Small intestine (tissue), 7 donors: ENCODE results near the gene RNF43. TPM values are rescaled to one million over a fixed set of nuclear protein-coding genes. Genes with fewer than 3 reads are reported as not detected.
A peak's percentile ranks its signal among the peaks of the same experiment; 100 is the strongest.

Source experiments
- DNase-seq, 2 donors: peaks; one replicate each; pipeline versions ENCODE4 v3.0.0 to v3.0.0-alpha.2; 2013
- FAIRE-seq: peaks from 2 replicates; lab custom pipeline; 2012; peaks lifted over from hg19 to GRCh38; lab: Jason Lieb, UNC
- H3K27ac ChIP-seq, 3 donors: one replicate each; pipeline ENCODE4 v1.5.1; 2013; ENCODE audit warnings: low read length in 2 of 3, mild to moderate bottlenecking in 2 of 3, control low read depth in 1 of 3, inconsistent platforms in 1 of 3, low read depth in 1 of 3, moderate library complexity in 1 of 3
- H3K27me3 ChIP-seq, 3 donors: one replicate each; pipeline ENCODE4 v1.6.1; 2013; ENCODE audit warnings: low read length in 3 of 3, inconsistent platforms in 1 of 3; ENCODE audit not compliant: control insufficient read depth in 3 of 3, insufficient read depth in 3 of 3
- H3K36me3 ChIP-seq, 3 donors: one replicate each; pipeline ENCODE4 v1.6.1; 2013; ENCODE audit warnings: low read length in 3 of 3, inconsistent platforms in 1 of 3, low read depth in 1 of 3, mild to moderate bottlenecking in 1 of 3, moderate library complexity in 1 of 3; ENCODE audit not compliant: control insufficient read depth in 3 of 3, insufficient read depth in 2 of 3
- H3K4me1 ChIP-seq, 3 donors: one replicate each; pipeline ENCODE4 v1.6.1; 2013; ENCODE audit warnings: low read length in 2 of 3, inconsistent platforms in 1 of 3, low read depth in 1 of 3, mild to moderate bottlenecking in 1 of 3, moderate library complexity in 1 of 3; ENCODE audit not compliant: control insufficient read depth in 3 of 3, insufficient read depth in 2 of 3
- H3K4me3 ChIP-seq, 3 donors: one replicate each; pipeline ENCODE4 v1.5.1; 2013; ENCODE audit warnings: low read length in 3 of 3, control low read depth in 1 of 3, inconsistent platforms in 1 of 3, low read depth in 1 of 3, mild to moderate bottlenecking in 1 of 3, moderate library complexity in 1 of 3
- H3K9me3 ChIP-seq, 2 donors: one replicate each; pipeline ENCODE4 v1.6.1; 2013; ENCODE audit warnings: low read depth in 1 of 2, low read length in 1 of 2; ENCODE audit not compliant: control insufficient read depth in 2 of 2, insufficient read depth in 1 of 2
- WGBS, 3 donors: extraction: QIAGEN DNeasy Blood & Tissue Kit; methylation state at CpG; one replicate each; pipeline ENCODE4 v1.1.7; 2013; 5-methylcytosine and 5-hydroxymethylcytosine counted together
- polyA plus RNA-seq, 4 donors: library from polyadenylated mRNA; stranded (reverse) in 3 of 4; unstranded in 1 of 4; fragments of 200-250 nt in 3 of 4; fragments of 120-200 nt in 1 of 4; gene quantifications; one replicate each; pipeline versions ENCODE4 v1.2.1 to v1.2.3, GENCODE V29; 2013
- donor health status: healthy with polysubstance abuse.
- donor health status: control.
- donor health status: control.
- donor health status: Bipolar disorder and iron deficiency.
- donor health status: healthy.

RNF43 gene
- polyA plus RNA-seq, 4 donors: 3.5 to 29.4 (median 15.7) TPM

- Histone ChIP-seq H3K4me3 (no peak overlapping the region), H3K4me1 (no peaks in the 10 kb centered on the region), H3K27ac (no peak overlapping the region), H3K36me3 (no peaks in the 10 kb centered on the region), H3K27me3 (no peaks in the 10 kb centered on the region), H3K9me3 (no peaks in the 10 kb centered on the region)
- FAIRE-seq (no peak), DNase-seq (no peak)
- WGBS, 3 donors: 79 to 86% (median 82%) methylated on average over 7 of the region's 7 CpGs
Measured at GRCh38 chr17:58432806-58433573, 15.7 kb upstream of the RNF43 start.

GRCh38 chr17:58427807-58428206 is 10.5 kb upstream of the RNF43 start:
- no peaks in the 10 kb centered on the region for H3K4me1 ChIP-seq
- WGBS, 3 donors: 90 to 96% (median 92%) methylated on average over 3 of the region's 3 CpGs
- no peaks in the 10 kb centered on the region for H3K9me3 ChIP-seq
- H3K4me3 ChIP-seq: no peak overlapping the region
- H3K36me3 ChIP-seq: no peaks in the 10 kb centered on the region
- FAIRE-seq: no peak
- no peak overlapping the region for H3K27ac ChIP-seq
- DNase-seq: no peak
- no peaks in the 10 kb centered on the region for H3K27me3 ChIP-seq

GRCh38 chr17:58421711-58422110 is 4.4 kb upstream of the RNF43 start:
- H3K4me1 ChIP-seq: peaks cover 0 to 2% (median 0%) of the 10 kb centered on the region in 3 donors
- WGBS, 3 donors: 57 to 89% (median 82%) methylated on average over 1 of the region's 1 CpG
- H3K36me3 ChIP-seq: no peaks in the 10 kb centered on the region
- H3K27ac ChIP-seq: no peak overlapping the region
- DNase-seq (no peak), FAIRE-seq (no peak)
- no peaks in the 10 kb centered on the region for H3K9me3 ChIP-seq
- H3K27me3 ChIP-seq: no peaks in the 10 kb centered on the region
- H3K4me3 ChIP-seq: no peak overlapping the region

- 13 to 44% (median 18%) methylated on average over 2 of the region's 2 CpGs for WGBS, 3 donors
- H3K4me3 ChIP-seq: no peak overlapping the region
- DNase-seq (no peak), FAIRE-seq (no peak)
- H3K4me1 ChIP-seq: peaks cover 0 to 2% (median 0%) of the 10 kb centered on the region in 3 donors
- H3K27me3 ChIP-seq: no peaks in the 10 kb centered on the region
- no peaks in the 10 kb centered on the region for H3K36me3 ChIP-seq
- no peak overlapping the region for H3K27ac ChIP-seq
- H3K9me3 ChIP-seq: no peaks in the 10 kb centered on the region
Measured at GRCh38 chr17:58420827-58421226, 3.5 kb upstream of the RNF43 start.

- Histone ChIP-seq H3K27ac (peak overlapping the region; percentile 74 to 90 (median 86)), H3K4me3 (peak overlapping the region; percentile 37 to 63 (median 60)), H3K36me3 (no peaks in the 10 kb centered on the region), H3K4me1 (peaks cover 0 to 5% (median 0%) of the 10 kb centered on the region in 3 donors), H3K9me3 (no peaks in the 10 kb centered on the region), H3K27me3 (no peaks in the 10 kb centered on the region)
- WGBS, 3 donors: 16 to 43% (median 34%) methylated on average over 6 of the region's 6 CpGs
- FAIRE-seq: no peak
- DNase-seq: peak in 1 of 2 donors; percentile 45
Measured at GRCh38 chr17:58416937-58417299, 416 bp downstream of the RNF43 start.

GRCh38 chr17:58416396-58416795 is 938 bp downstream of the RNF43 start:
- H3K27me3 ChIP-seq: no peaks in the 10 kb centered on the region
- H3K36me3 ChIP-seq: no peaks in the 10 kb centered on the region
- WGBS, 3 donors: 13 to 59% (median 30%) methylated on average over 4 of the region's 4 CpGs
- peak overlapping the region; percentile 7 to 63 (median 60) for H3K4me3 ChIP-seq
- no peaks in the 10 kb centered on the region for H3K9me3 ChIP-seq
- no peak for DNase-seq
- peak overlapping the region in 2 of 3 donors; percentile 74 to 90 for H3K27ac ChIP-seq
- H3K4me1 ChIP-seq: peaks cover 0 to 5% (median 0%) of the 10 kb centered on the region in 3 donors
- no peak for FAIRE-seq

GRCh38 chr17:58415371-58416055 is 1.8 kb downstream of the RNF43 start:
- Histone ChIP-seq H3K27me3 (no peaks in the 10 kb centered on the region), H3K27ac (peak overlapping the region; percentile 34 to 90 (median 66)), H3K4me1 (peaks cover 0 to 5% (median 0%) of the 10 kb centered on the region in 3 donors), H3K9me3 (no peaks in the 10 kb centered on the region), H3K36me3 (no peaks in the 10 kb centered on the region), H3K4me3 (peak overlapping the region; percentile 45 to 63 (median 60))
- FAIRE-seq (no peak), DNase-seq (peak; percentile 61 to 73)
- WGBS, 3 donors: 13 to 64% (median 32%) methylated on average over 6 of the region's 6 CpGs

- peak; percentile 48 to 53 for DNase-seq
- FAIRE-seq: no peak
- peaks cover 0 to 8% (median 0%) of the 10 kb centered on the region in 3 donors for H3K4me1 ChIP-seq
- peak overlapping the region in 2 of 3 donors; percentile 4 to 90 for H3K27ac ChIP-seq
- H3K27me3 ChIP-seq: no peaks in the 10 kb centered on the region
- no peaks in the 10 kb centered on the region for H3K9me3 ChIP-seq
- peaks cover 0 to 1% (median 0%) of the 10 kb centered on the region in 3 donors for H3K36me3 ChIP-seq
- peak overlapping the region in 2 of 3 donors; percentile 50 to 63 for H3K4me3 ChIP-seq
- 22 to 60% (median 35%) methylated on average over 3 of the region's 3 CpGs for WGBS, 3 donors
Measured at GRCh38 chr17:58414596-58414997, 2.7 kb downstream of the RNF43 start.
